NCI-H526 (cell line): ENCODE data around the gene RHOBTB1.
A peak's percentile ranks its signal among the peaks of the same experiment; 100 is the strongest.

Experiments
- DNase-seq, 2 experiments: peaks; one replicate each; lab custom pipeline; 2025; lab: John Stamatoyannopoulos, UW

Gene RHOBTB1

GRCh38 chr10:60820093-60820754 is 123.8 kb downstream of the RHOBTB1 start:
- DNase-seq, result peak in 1 of 2 experiments; percentile 41
